GM10248 (cell line): ENCODE results near the gene UBN1.

Experiments
- CTCF ChIA-PET: fragments of 300-600 bp; sonication (Branson Sonifier 250); formaldehyde crosslinking; extraction: SDS; loops from one replicate; lab custom pipeline; 2021; ENCODE audit warnings: antibody characterized with exemption; lab: Yijun Ruan, JAX
- POLR2A ChIA-PET: fragments of 350-650 bp; sonication (Branson Sonifier 250); formaldehyde crosslinking; extraction: SDS; loops from one replicate; lab custom pipeline; 2020; ENCODE audit warnings: antibody characterized with exemption; lab: Yijun Ruan, JAX
- DNase-seq: peaks from one replicate; pipeline ENCODE4 v3.0.0; 2012; ENCODE audit errors: extremely low spot score
- TF ChIP-seq, protein P1 (sequence below): IDR thresholded peaks from 2 replicates; pipeline ENCODE4 v1.5.1; 2012; ENCODE audit warnings: mild to moderate bottlenecking, low read depth; ENCODE audit errors: extremely low read depth, missing control alignments, control extremely low read depth

Gene UBN1

DNA sequence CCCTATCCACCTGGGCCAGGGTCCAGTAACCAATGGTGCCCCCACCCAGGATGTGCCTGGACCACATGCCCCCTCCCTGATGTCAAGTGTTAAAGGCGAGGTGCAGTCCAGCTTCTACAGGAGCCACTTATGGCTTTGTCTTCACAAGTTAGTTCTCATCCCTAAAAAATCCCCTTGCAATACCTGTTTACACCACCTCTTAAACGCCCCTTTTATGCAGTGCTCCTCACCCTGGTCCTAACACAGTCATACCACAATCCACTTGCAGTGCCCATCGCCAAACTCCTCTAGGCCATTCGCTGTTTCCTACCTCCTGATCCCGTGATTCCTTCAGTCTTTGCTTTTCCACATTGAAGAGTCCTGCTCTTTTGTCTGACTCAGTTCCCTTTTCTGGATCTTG lies 7.3 kb upstream of the UBN1 start:
- TF ChIP-seq, protein P1, sequence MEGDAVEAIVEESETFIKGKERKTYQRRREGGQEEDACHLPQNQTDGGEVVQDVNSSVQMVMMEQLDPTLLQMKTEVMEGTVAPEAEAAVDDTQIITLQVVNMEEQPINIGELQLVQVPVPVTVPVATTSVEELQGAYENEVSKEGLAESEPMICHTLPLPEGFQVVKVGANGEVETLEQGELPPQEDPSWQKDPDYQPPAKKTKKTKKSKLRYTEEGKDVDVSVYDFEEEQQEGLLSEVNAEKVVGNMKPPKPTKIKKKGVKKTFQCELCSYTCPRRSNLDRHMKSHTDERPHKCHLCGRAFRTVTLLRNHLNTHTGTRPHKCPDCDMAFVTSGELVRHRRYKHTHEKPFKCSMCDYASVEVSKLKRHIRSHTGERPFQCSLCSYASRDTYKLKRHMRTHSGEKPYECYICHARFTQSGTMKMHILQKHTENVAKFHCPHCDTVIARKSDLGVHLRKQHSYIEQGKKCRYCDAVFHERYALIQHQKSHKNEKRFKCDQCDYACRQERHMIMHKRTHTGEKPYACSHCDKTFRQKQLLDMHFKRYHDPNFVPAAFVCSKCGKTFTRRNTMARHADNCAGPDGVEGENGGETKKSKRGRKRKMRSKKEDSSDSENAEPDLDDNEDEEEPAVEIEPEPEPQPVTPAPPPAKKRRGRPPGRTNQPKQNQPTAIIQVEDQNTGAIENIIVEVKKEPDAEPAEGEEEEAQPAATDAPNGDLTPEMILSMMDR, result no peak
- ChIA-PET CTCF (interaction anchor here (1.2 kb wide), 1 partner anchor 15 kb away, joined by 4 read pairs; no protein-coding TSS in a partner anchor), POLR2A (interaction anchor here (0.8 kb wide), 1 partner anchor 8 kb away, joined by 4 read pairs; the partner anchor contains the start of genes GLYR1 and UBN1)
- no peak for DNase-seq

DNA sequence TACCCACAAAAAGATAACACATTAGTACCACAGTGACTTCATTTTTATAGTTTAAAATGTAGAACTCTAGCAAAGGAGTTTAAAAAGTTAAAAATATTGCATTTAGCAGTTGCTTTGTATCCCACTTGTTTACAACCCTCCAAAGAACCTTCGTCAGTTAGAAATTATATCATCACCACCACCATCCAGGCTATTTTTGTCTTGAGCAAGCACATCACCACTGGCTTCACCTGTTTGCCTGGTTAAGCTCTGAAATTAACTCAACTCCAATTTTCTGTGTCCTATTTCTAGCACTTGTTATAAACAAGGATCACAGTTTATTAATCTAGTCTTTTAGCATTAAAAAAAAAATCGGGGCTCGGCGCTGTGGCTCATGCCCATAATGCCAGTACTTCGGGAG lies 6.3 kb upstream of the UBN1 start:
- ChIA-PET CTCF (interaction anchor here (1.7 kb wide), 1 partner anchor 27 kb away, joined by 3 read pairs; no protein-coding TSS in a partner anchor), POLR2A (no interaction called here)
- TF ChIP-seq, protein P1, result no peak
- no peak for DNase-seq

DNA sequence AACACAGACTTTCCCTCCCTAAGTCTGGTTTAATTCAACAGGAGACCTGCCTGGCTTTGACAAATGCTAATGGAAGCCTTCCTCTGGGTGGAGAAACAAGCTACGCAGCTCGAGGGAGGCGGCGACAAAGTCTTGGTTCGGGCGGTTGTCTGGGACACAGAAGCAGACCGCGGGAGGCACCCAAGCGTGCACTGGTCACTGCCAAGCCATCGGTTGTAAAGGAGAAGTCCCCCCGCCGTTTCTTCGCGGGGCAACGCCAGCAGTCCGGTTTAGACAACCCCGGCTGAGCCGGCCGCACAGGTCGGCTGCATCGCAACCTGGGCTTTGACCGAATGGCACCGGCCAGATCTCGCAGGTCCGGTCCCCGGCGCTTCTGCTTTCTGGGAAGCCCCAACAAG lies 779 bp upstream of the UBN1 start:
- ChIA-PET CTCF (interaction anchor here (1.8 kb wide), 1 partner anchor 10 kb away, joined by 5 read pairs; no protein-coding TSS in a partner anchor), POLR2A (interaction anchor here (1.3 kb wide), 1 partner anchor 11 kb away, joined by 3 read pairs; no protein-coding TSS in a partner anchor)
- TF ChIP-seq, protein P1, result no peak
- peak; percentile 38 for DNase-seq

DNA sequence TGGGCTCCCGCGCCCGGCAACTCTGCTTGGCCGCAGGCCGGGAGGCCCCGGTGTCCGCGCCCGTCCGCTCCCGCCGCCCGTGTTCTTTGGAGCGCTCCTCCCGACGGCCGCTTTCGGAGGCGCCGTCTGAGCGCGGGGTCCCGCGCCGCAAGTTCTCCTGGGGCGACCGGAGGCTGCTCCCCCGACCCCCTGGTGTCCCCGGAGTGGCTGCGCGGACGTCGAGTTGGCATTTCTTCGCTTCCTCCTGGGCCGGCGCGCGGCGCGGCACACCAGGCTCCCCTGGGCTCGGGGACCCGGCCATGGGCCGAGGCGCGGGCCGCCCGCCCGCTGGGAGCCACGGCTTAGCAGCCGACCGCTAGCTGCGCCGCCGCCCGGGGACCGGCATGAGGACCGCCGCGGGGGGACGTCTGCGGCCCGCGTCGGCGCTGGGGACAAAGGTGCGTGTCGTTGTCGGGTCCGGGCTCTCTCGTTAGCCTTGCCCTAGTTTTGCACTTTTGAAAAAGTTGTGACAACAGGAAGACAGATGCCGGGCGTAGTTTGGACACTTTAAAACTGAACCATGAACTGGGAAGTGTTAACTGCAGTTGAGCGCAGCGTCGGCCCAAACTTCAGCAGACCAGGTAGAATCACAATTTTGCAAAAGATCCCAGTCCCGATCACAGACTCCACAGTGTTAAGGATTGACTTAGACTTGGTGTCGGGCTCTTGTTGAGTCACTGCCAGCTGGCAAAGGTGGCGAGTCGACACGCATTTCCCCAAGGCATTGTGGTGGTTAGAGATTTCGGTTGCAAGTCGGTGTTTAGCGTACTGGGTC lies 700 bp downstream of the UBN1 start:
- DNase-seq, result peak; percentile 36
- CTCF ChIA-PET, result no interaction called here
- TF ChIP-seq, protein P1, result no peak
- POLR2A ChIA-PET, result interaction anchor here (1.0 kb wide), 1 partner anchor 9 kb away, joined by 4 read pairs; no protein-coding TSS in a partner anchor

DNA sequence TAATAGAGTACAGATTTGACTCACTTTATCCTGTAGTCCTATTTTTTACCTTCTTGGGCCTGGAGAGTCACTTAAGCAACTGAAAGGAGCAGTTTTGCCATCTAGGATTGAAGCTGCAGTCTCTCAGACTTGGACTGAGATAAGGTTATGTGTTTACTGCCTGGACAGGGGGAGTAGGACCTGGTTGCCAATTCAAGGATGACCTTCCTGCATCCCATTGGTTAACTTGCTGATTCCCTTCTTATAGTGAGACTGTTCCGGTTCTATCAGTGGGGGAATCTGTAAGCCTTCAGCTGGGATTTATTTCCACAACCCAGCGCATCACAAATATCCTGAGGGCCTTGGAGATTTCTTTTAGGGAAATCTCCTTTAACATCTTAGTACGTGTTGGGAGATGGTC lies 2.9 kb downstream of the UBN1 start:
- POLR2A ChIA-PET, result no interaction called here
- TF ChIP-seq, protein P1, result no peak
- no peak for DNase-seq
- CTCF ChIA-PET, result no interaction called here

DNA sequence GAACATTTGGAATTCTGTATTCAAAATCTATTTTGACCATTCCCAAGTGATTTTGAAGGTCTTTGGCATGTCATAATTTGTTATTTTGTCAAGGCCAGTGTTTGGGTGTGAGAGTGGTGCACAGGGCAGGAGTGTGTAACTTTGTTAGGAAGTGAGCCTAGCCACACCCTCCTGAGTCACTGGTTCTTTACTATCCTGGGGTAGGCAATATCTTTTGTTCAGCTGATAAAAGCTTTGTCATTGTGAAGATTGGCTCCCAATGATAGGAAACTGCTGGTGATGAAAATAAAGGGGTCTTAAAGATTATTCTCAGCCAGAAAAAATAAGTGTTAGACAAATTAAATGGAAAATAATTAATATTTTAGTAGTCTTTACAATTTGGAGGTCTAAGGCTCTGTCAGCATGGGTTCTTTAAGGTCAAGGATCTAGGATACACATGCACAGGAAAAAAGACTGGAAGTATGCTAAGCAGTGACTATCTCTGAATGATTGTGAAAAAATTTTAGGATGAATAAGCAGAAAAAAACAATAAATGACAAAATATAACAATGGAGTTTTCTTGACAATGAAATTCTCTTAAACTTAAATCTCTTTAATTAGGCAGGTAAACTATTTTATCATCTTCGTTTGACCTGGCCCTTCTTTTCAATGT lies 5.1 kb downstream of the UBN1 start:
- no peak for DNase-seq
- ChIA-PET POLR2A (no interaction called here), CTCF (no interaction called here)
- TF ChIP-seq, protein P1, result no peak
